Femur (tissue), 1 donor: ENCODE results near the gene C16orf96.
A peak's percentile ranks its signal among the peaks of the same experiment; 100 is the strongest.

ENCODE experiments used
- DNase-seq: peaks from one replicate; pipeline ENCODE4 v3.0.0-alpha.2; 2017

Gene C16orf96

DNA sequence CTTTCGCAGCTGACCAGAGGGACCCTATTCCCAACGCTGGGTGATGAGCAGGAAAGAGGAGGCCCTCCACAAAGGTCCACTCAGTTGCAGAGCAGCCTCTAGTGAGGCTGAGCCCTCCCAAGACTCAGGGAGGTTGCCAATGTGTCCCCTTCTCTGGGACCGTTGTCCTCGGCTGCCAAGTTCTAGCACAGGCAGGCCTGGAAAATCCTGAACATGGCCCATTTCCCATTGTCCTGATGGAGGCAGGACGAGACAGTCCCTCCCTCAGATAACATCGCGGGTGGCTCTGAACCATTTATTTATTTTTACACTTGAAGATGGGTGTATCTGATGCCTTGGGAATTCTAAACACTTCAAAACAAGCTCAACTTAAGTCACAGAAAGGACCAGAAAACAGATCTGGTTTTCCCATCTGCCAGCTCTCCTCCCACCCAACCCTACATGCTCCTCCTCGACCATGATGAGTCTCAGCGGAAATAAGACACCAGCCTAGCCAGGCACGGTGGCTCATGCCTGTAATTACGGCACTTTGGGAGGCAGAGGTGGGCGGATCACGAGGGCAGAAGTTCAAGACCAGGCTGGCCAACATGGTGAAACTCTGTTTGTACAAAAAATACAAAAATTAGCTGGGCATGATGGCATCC lies 30.4 kb upstream of the C16orf96 start:
- DNase-seq: no peak

DNA sequence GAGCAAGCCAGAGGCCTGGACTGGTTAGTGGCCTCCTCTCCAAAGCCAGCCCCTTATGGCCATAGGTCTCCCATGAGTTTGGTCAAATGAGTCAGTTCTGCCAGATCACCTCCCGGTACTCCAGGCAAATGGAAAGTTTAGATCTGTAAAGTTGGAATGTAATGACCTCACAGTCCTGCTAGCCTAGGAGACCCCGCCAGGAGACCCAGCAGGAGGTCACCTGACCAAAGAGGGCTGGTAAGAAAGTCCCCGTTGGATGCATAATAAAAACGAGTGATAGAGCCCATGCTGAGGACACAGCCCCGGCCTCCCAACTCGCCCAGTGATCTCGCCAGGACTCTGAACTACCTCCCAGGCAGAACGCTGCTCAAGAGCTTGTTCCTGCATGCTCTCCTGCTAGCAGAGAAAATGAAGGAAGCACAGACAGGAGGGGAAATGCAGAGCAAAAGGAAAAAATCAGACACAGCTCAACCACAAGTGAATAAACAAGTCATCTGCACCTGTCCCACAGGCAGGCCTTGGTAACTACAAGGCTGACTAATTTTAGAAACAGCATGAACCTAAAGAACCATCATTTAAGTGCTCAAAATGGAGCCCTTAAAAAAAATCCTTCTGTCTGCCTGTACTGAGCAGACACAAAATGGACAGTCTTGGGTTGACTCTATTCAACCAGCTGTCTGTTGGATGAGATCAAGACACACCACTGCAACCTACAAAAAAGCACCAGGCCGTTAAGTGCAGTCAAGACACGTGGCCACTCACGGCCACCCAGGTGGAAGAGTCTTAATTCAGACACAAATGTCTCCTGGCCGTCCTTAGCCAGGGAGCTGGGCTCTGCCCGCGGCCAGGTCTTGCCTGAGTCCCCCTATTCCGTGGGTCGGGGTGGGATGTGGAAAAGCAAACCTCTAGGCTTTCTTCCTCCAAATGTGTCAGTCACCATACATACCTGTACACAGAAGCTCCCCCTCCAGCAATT lies 26.8 kb upstream of the C16orf96 start:
- peak; percentile 54 for DNase-seq

DNA sequence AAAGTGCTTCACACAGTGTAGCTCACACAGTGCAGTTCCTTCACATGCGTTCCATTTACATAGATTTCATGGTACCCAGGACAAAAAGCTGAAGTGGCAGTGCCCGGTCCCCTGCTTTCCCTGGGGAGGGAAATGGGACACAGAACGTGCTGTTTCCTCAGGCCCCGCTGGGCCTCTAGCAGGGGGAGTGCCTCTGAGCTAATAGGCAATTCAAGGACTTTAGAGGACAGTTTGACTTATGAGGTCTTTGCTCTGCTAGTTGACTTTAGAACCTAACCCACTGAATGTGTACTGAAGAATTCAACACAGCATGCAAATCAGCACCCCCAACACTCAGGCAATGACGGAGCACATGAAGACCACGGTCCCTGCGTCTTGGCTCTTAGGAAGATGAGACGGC lies 24.3 kb upstream of the C16orf96 start:
- no peak for DNase-seq

DNA sequence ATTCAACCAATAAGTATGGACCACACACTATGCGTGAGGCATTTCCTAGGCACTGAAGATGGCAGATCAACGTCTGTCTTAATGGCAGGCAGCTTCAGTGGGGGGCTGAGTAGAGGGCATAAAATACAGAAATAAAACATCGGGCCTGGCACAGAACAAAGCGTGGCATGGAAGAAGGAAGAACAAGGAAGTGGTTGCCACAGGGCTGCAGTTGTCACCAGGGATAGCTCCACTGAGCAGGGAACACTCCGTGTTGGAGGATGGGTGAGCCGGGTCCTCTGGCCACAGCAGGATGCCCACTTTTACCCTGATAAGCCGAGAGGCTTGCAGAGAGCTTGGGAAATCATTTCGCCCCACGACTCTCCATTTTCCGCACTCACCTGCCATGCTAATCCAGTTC lies 23.9 kb upstream of the C16orf96 start:
- DNase-seq: no peak

DNA sequence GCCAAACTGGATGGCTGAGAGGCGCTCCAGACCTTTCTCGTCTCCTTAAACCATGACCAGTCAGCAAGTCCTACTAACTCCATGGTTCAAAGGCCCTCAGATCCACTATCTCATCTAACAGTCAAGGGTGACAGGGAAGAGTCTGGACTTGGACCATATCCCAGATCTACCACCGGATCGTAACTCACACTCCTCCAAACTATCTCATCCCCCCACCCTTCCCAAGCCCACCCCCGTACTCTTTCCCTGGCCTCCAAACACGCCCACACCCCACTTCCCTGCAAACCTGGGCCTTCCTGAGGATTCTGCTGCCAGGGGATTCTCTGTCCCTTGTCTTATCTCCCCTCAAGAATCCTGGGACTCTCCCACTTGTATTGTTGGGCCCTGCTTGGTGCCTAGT lies 22.6 kb upstream of the C16orf96 start:
- DNase-seq: no peak

DNA sequence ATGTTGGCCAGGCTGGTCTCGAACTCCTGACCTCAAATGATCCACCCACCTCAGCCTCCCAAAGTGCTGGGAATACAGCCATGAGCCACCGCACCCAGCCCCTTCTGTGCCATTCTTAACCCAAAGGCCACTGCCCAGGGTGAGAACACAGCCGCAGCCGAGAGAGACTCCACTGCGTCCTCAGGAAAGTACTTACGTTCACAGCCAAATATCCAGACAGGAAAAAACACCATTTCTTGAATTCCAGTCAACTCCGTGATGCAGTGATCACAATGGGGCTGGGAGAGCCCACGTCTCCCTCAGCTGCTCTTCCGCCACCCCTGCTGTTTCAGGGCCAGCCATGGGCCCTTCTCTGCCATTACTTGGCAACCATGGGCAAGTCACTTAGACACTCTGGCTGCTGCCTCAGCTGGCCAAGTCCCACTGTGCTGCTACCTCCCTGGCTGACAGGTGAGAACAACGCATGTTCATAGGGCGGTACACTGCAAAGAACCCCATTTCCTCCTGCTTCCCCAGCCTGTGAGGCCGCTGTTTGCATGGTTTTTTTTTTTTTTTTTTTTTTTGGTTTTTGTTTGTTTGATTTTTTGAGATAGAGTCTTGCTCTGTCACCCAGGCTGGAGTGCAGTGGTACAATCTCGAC lies 21.9 kb upstream of the C16orf96 start:
- DNase-seq: no peak

DNA sequence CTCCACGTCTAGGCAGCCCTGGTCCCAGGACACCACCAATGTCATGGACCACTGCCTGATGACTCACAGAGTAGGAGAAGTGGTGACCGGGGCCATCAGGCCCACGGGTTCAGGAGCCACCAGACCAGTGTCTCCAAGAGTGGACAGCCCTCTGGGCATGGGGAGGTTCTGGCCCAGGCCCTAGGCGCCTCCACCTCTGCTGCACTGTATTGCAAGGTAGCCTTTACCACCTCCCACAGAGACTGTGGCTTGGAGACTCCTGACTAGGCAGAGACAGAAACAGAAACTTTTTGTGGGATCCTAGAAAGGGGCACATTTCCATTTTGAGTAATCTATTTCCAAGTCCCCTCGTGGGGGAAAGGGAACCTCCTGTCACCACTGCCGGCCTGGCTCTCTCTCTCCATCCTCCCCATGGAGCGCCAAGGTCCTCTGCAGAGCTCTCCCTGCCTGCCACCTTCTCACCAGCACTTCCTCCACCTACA lies 20.5 kb upstream of the C16orf96 start:
- DNase-seq: no peak

DNA sequence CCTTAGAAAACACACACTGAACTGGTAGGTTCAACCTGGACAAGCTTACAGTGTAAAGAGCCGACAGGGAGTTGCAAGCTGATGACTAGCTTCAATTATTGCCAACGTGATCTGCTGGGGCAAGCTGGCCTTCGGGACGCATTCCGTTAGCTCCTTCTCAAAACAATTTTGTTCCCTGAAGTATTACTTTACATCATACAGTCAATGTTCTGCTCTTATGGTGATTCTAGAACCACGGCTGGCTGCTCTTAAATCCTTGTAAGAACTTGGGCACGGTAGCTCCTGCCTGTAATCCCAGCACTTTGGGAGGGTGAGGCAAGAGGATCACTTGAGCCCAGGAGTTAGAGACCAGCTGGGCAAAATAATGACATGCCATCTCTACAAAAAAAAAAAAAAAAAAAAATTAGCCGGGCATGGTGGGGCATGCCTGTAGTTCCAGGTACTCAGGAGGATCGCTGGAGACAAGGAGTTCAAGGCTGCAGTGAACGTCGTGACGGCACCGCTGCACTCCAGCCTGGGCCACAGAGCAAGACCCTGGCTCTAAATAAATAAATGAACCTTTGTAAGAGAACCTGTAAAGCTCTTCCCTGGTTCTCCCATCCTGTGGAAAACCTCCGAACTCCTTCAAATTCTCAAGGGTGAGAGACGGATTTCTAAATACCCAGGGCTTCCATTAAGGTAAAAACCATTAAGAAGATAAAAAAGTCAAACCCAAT lies 19.6 kb upstream of the C16orf96 start:
- no peak for DNase-seq

DNA sequence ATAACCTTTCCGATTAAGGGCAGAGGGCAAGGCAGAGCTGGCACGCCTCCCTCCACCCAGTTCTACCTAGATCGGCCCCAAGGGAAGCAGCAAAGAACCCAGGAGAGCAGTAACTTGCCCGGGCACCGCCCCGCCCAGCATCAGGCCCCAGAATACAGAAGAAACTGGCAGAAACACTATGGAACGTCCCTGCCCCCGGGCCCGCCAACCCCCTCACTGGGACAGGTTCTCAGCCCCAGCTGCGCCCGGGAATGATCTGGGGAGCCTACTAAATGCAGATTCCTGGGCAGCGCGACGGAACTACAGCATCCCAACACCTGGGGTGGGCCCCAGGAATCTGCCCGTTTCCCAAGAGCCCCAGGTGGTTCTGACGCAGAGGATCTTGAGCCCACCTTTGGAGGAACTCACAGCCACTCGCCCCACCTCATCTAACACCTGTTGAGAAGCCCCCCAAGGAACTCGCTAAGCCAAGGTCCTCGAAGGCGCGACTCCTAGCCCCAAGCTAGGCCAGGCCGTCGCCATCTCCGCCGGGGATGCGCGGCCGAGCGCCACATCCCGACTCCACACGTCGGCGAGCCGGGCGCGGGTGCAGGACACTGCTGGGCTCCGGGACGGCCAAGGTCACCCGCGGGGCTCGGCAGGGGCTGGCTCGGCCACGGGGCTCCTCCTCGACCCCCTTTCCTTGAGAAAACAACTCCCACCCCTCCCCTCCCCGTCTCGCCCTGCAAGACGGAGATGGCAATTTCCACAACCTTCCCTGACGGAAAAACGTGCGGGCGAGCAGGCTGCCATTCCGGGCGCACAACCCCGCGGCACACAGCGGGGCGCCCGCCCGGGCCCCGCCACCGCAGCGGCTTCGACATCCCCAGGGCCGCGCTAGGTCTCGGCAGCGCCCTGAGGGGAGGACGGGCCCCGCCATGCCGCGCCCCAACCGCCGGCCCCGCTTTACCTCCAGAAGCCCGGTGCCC lies 18.5 kb upstream of the C16orf96 start:
- DNase-seq: peak; percentile 43

DNA sequence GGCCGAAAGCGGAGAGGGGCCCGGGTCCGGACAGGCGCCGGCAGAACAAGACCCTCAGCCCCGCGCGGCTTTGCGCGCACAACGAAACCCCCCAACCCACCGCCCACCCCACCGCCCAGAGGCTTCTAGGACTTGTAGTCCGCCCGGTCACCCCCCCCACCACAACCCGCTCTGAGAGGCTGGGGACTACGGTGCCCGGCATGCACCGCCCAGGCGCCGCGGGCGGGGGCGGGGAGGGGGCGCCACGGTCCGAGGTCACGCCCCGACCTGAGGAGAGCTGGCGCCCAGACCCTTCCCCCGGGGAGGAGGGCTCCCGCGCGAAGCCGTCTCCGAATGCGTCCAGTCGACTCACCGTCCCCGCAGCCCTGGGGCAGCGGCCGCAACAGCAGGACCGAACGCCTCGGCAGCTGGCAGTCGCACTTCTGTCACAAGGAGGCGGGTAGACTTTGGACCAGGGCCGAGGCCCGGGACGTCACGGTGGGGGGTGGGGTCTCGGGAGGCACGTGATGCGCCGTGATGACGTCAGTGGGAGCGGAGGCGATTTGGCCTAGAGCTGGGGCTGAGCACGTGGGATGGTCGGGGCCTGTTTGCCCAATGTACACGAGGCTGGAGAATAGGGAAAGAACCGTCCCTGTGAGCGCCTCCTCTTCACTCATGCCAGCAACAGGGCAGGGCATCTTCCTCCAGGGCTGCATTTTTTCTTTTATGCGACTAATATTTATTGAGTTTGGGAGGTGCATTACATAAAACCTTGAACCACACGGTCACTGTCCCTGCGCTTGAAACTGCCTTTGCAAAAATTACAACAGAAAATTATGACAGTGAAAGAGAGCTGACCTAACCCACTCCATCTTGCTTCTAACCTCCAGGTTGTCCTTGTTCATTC lies 17.5 kb upstream of the C16orf96 start, which contains the start of gene CDIP1:
Gene CDIP1 (minus strand): TSS at position 424 of the 886 bp plus-strand sequence. CDS start 24,643 bp downstream, outside the sequence.
- DNase-seq: peak; percentile 97

DNA sequence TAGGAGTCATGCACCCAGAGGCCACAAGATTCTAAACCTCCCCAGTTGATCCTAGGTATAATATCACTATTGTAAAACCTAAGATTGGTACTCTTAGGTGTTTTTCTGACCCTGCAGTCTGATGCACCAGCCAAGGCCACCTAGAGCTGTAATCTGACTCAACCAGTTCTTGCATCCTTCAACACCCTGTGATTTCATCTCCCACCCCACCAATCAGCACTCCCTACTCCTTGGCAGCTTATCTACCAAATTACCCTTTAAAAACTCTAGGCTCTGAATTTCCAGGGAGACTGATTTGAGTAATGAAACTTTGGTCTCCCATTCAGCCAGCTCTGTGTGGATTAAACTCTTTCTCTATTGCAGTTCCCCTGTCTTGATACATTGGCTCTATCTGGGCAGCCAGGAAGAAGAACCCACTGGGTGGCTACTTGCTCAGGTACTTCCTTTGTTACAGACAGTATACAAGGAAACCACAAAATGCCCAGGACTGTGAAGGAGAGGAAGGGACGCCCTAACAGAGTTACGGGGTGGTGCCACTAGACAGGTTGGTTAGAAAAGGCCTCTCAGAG lies 16.3 kb upstream of the C16orf96 start:
- no peak for DNase-seq

DNA sequence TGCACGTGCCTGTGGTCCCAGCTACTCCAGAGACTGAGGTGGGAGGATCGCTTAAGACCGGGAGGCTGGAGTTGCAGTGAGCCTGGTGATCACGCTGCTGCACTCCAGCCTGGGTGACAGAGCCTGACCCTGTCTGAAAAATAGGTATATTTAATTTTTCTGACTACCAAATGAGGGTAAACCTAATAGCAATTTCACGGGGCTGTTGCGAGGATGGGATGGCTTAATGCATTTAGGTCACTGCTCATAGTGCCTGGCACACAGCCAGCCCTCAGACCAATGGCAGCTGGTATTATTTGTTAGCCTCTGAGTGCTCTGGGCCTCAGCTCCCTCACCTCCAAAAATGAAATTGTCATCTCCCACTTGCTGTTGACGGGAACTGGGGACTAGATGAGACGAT lies 11.7 kb upstream of the C16orf96 start:
- DNase-seq: no peak

DNA sequence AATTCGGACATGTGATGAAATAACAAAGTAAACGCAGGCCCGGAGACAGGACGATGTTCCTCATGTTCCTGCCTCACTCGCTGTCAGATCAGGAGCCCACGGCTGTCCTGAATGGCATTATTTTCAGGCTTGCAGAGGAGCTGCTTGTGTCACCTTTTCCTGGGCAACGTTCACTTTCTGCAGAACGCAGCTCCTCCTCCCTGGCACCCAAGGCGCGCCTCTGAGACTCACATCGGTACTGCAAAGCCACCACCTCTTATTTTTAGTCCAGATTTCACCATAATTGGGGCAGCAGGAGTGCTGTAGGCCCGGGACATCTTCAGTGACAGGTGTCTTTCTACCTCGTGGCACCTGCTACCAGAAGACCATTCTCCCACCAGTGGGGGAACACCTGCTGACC lies 8.0 kb upstream of the C16orf96 start:
- no peak for DNase-seq

DNA sequence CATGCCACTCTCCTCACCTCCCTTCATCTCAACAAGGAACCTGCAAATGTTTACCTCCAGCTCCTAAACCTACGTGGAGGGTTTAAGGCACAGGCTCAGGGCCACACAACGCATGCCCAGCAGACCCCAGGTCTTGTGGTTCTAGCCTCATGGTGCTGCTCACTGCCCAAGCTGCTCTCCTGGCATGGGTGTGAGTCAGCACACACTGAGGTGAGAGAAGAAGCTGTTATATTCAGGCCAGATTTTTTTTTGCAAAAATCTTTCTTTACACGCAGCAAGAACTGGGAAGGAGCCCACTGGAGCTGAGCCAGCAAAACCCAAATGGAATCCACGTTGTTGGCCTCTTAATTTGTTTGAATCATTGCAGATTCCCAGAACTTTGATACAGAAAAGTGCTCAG lies 5.5 kb upstream of the C16orf96 start:
- DNase-seq: no peak

DNA sequence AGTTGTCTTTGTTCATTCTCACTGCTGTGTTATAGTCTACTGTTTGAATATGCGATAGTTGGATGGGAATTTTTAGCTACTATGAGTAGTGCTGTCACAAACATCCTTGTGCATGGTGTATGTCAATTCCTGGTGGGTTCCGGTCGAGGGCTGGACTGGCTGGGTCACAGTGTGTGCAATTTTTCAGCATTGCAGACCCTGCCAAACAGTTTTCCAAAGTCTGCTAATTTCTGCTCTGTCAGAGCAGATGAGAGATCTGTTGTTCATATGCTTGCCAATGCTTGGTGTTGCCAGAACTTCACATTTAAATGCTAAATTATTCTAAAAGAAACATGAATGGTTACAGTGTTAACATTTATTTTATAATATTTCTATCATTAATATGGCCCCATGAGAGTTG lies 3.6 kb upstream of the C16orf96 start:
- no peak for DNase-seq

DNA sequence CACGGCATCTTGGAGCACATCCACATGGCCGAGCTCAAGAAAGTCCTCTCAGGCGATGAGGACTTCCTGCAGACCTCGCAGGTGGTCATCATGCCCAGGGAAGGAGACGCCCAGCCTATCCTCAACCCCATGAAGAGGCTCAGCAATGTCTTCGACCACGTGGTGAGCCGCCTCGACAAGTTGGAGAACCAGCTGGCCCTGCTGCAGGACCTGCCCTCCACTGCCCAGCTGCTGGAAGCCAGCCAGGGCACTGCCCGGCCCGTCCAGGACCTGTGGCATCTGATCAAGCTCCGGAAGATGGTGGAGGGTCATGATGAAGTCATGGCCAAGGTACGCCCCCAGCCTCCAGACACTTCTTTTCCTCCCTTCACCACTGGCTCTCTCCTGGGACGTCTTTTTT lies 440 bp downstream of the C16orf96 start:
- DNase-seq: no peak

DNA sequence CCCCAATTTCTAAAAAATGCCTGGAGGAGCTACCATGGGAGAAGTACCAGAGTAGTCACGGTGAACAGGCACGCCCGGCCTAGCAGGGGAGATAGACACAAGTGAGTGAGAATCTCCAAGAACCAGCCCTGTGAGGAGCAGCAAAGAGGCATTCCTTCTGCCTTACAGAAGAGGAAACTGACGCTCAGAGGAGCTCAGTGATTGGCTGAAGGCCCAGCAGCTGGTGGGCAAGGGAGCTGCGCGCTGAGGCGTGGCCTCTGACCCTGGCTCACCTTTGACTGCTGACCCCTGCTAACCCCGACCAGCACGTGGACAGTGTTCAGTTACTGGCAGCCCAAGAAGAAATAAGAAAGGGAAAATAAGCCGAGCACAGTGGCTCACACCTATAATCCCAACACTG lies 1.8 kb downstream of the C16orf96 start:
- no peak for DNase-seq

DNA sequence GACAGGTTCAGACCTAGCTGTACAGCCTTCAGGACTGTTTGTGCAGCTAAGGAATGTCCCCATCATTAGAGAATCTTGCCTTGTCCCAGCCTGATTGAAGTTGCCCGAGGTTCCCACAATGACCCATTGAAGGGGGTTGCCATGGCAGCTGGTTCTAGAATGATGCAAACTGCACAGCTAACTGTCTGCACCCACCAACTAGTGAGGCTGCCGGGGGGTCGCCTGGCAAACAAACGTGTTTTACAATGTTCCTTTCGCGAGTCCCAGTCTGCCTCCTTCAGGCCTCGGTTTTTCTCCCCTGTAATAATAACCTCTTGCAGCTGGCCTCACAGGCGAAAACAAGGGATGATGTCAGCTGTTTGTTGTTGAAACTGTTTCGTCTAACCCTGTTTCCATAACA lies 5.5 kb downstream of the C16orf96 start:
- DNase-seq: no peak

DNA sequence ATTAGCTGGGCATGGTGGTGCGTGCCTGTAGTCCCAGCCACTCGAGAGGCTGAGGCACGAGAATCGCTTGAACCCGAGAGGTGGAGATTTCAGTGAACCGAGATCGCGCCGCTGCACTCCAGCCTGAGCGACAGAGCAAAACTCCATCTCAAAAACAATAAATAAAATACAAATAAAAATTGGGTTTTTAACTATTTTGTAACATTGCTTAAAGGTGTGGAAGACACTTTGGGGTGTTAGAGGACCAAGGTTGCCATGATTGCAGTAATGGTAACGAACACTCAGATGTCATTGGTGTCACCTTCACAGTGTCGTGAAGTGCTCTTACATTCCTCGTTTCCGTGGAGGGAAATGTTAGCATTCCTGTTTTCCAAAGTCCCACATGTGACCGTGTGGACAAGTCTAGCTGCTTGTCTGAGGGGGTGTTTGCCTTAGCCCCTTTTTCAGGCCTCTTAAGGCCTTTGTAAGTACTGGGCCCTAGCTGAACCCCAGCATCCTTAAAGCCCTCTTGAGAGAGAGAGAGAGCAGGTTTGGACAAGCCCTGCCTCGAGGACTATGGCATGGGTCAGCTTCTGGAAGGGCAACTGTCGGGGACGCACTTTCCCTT lies 8.6 kb downstream of the C16orf96 start:
- no peak for DNase-seq

DNA sequence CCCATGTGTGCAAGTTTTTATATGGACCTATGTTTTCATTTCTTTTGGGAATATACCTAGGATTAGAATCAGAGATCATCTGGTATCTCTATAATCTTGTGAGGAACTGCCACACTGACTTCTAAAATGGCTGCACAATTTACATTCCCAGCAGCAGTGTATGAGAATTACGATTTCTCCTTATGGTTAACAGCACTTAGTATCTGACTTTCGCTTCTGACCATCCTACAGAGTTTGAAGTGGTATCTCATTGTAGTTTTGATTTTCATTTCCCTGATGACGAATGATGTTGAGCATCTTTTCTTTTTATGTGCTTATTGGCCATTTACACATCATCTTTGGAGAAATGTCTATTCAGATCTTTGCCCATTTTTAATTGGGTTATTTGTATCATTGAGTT lies 10.0 kb downstream of the C16orf96 start:
- no peak for DNase-seq
